Coronary artery (tissue), 2 donors: ENCODE data around the gene KCNAB1.

Experiments used
- DNase-seq: peaks from one replicate; pipeline ENCODE4 v3.0.0-alpha.2; 2017; ENCODE audit warnings: low spot score
- H3K27ac ChIP-seq, 2 donors: fragments of 200-600 bp; sonication (generic); one replicate each; pipeline ENCODE4 v1.5.1; 2016 to 2019
- H3K4me3 ChIP-seq: fragments of 200-600 bp; sonication (generic); 2 replicates; pipeline ENCODE4 v1.5.1; 2016; ENCODE audit warnings: mild to moderate bottlenecking, moderate library complexity
- CTCF ChIP-seq: fragments of 200-600 bp; sonication (generic); IDR thresholded peaks from one replicate; pipeline ENCODE4 v1.5.1; 2019; ENCODE audit warnings: antibody characterized with exemption

Gene KCNAB1

GRCh38 chr3:156307704-156308103 lies 187.3 kb downstream of the KCNAB1 start:
- no peak for TF ChIP-seq CTCF
- Histone ChIP-seq H3K4me3 (no peak overlapping the region), H3K27ac (peak overlapping the region in 1 of 2 donors; percentile 38)
- DNase-seq: peak; percentile 79

DNA sequence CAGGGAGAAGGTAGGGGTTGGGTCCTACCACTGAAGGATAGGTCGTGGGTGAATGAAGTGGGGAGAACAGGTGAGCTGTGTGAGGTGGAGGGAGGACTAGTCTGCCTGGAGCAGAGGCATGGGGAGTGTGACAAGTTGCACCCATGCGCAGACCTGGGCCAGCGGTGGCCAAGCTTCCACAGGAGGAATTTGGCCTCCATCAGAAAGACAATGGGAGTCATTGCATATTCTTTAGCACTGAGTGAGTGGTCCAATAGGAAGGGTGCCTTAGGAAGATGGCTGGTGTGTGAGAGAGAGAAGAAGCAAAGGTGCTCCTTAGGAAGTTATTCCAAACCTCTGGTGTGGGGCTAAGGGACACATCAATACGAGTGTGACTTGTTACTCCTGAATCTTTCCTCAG lies 191.1 kb downstream of the KCNAB1 start:
- DNase-seq: no peak

GRCh38 chr3:156311930-156312329 lies 191.6 kb downstream of the KCNAB1 start:
- Histone ChIP-seq H3K4me3 (no peak overlapping the region), H3K27ac (no peak overlapping the region)
- no peak for TF ChIP-seq CTCF
- DNase-seq: no peak

More for the DNA sequence above, 191.1 kb downstream of the KCNAB1 start:
- no peak for TF ChIP-seq CTCF
- Histone ChIP-seq H3K4me3 (no peak overlapping the region), H3K27ac (no peak overlapping the region)

DNA sequence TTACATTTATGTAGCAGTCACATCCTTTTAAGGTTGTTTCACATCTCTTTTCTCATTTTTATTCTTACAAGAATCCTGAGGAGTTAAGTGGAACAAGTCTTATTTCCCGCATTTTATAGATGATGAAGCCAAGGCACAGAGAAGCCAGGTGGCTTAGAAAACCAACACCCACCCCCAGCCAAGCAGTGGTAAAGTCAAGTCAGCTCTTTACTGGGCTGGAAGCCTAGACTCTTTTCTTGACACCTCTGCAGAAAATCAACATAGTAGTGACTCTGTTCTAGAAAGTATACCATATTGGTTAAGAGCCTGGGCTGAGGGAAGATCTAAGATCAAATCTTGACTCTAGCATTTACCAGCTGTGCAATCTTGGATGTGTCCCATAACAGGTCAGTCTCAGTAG lies 195.7 kb downstream of the KCNAB1 start:
- TF ChIP-seq CTCF: no peak
- DNase-seq: no peak
- H3K4me3 ChIP-seq: no peak overlapping the region
- H3K27ac ChIP-seq: no peak overlapping the region

DNA sequence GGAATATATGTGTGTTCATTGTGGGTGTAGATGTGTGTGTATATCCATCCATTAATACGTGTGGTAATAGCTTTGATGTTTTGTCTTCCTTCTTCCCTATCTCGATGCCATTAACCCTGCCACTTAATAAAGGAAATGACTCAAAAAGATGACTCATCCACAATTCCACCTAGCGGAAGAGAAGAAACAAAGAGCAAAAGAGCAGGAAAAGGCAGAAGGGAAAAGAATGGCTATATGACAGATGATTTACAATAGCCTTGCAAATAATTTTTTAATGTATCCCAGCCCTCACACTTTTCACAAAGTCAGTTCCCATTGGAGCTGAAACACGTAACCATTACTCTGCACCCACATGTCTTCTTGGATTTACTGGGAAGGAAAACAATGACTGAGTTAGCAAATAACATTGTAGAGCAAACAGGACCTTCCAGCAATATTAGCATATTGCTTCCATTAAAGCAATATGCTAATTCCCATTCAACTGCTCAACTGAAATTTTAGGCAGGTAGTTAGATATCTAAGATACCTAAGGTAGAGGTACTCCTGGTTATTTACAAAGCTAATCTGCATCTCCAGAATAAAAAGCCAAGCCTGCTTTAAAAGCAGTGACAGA lies 197.2 kb downstream of the KCNAB1 start:
- no peak overlapping the region for H3K4me3 ChIP-seq
- H3K27ac ChIP-seq: no peak overlapping the region
- no peak for TF ChIP-seq CTCF
- no peak for DNase-seq

DNA sequence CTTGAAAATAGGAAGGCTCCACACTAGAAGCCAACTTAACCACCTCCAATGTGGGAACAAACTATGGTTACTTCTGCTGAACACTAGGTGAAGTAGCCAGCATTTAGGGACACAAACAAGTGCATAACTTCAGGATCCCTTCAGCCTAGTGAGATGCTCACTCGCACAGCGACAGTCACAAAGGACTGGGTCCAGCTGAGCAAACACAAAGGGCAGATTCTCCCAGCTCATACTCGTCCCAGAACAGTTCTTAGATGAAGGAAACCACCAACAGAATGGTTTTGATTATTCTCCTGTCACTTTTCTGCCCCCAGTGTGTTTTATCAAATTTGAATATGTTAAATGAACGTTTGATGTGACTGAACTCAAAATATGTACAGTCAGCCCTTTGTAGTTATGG lies 201.6 kb downstream of the KCNAB1 start:
- Histone ChIP-seq H3K27ac (no peak overlapping the region), H3K4me3 (no peak overlapping the region)
- TF ChIP-seq CTCF: no peak
- no peak for DNase-seq

GRCh38 chr3:156323466-156323865 lies 203.1 kb downstream of the KCNAB1 start:
- H3K4me3 ChIP-seq: no peak overlapping the region
- no peak for TF ChIP-seq CTCF
- no peak for DNase-seq
- no peak overlapping the region for H3K27ac ChIP-seq
